ENCODE data around the gene TAS1R1.

Gene TAS1R1

GRCh38 chr1:6600410-6601048 is 45.4 kb downstream of the TAS1R1 start:
- no peak overlapping the region for H2AFZ ChIP-seq (ENCODE audit: low read depth, low read length, severe bottlenecking)
- TF ChIP-seq, protein P1, sequence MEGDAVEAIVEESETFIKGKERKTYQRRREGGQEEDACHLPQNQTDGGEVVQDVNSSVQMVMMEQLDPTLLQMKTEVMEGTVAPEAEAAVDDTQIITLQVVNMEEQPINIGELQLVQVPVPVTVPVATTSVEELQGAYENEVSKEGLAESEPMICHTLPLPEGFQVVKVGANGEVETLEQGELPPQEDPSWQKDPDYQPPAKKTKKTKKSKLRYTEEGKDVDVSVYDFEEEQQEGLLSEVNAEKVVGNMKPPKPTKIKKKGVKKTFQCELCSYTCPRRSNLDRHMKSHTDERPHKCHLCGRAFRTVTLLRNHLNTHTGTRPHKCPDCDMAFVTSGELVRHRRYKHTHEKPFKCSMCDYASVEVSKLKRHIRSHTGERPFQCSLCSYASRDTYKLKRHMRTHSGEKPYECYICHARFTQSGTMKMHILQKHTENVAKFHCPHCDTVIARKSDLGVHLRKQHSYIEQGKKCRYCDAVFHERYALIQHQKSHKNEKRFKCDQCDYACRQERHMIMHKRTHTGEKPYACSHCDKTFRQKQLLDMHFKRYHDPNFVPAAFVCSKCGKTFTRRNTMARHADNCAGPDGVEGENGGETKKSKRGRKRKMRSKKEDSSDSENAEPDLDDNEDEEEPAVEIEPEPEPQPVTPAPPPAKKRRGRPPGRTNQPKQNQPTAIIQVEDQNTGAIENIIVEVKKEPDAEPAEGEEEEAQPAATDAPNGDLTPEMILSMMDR (IDR thresholded peaks at IDR 0.05; ENCODE audit: insufficient read depth, low read length, poor library complexity, severe bottlenecking) = no peak
- no peak for TF ChIP-seq EZH2phosphoT487 (conservative IDR thresholded peaks at IDR 0.05; ENCODE audit: low read length)
- H3K27ac ChIP-seq (ENCODE audit: low read depth, low read length) = no peak overlapping the region
- H3K4me3 ChIP-seq (ENCODE audit: insufficient read depth, low read length, poor library complexity, severe bottlenecking) = peak overlapping the region; percentile 56
- no peaks in the 10 kb centered on the region for H3K9me3 ChIP-seq (ENCODE audit: insufficient read depth, low read length)
- peaks cover 10% of the 10 kb centered on the region; the same call in 1 of the 2 replicates for H3F3A ChIP-seq (ENCODE audit: insufficient read depth)
- no peaks in the 10 kb centered on the region for H3K9me2 ChIP-seq (replicated peaks; ENCODE audit: insufficient read depth, low read length)
- no peaks in the 10 kb centered on the region for H3K79me2 ChIP-seq (ENCODE audit: insufficient read depth, low read length)
- H3K36me3 ChIP-seq (ENCODE audit: low read length) = no peaks in the 10 kb centered on the region
- H3K9ac ChIP-seq (ENCODE audit: low read length) = peak overlapping the region; percentile 63
- no peaks in the 10 kb centered on the region for H3K27me3 ChIP-seq (ENCODE audit: low read length)
- no peaks in the 10 kb centered on the region for H4K20me1 ChIP-seq (ENCODE audit: low read depth, low read length)
- peak overlapping the region; percentile 80 for H3K4me2 ChIP-seq (ENCODE audit: low read depth, low read length, poor library complexity, severe bottlenecking)

DNA sequence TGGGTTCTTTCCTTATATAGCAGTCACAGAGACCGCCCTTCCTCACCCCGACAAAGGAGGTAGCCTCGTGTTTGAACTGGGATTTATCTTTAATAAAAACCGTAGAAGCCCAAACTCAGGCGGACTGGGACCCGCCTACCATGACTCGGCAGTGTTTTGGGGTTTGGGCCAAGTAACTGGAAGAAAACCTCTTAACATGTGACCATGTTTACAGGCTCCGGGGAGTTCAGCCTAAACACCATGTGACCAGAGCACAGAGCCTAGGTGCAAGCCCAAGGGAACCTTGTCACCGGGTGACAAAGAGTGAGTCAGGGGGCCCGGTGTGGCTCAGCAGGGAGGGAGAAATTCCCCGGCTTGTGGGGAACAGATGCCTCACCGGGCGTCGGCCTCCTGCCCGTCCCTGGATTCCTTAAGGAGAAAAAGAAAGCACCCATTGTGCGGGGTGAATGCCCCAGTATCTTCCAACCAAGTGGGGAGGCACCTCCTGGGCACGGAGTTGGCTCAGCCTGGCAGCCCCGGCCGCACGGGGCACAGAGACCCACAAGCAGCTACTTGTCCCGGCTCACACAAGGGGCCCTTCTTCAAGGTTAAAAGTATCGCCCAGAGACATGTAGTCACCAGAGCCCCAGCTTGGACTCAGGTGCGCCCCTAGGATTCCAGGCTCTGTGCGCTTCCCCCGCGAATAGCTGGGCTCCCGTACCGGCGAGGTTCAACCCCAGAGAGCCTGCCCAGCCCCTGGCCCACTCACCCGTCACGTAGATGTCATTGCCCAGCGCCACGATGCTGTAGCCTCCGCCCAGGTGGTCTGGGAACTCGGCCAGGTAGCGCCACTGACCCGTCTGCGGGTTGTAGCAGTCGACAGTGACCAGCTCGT is 46.2 kb downstream of the TAS1R1 start:
- TF ChIP-seq, protein P1 (IDR thresholded peaks at IDR 0.05; ENCODE audit: insufficient read depth, low read length, poor library complexity, severe bottlenecking) = peak; percentile 9
- TF ChIP-seq EZH2phosphoT487 (conservative IDR thresholded peaks at IDR 0.05; ENCODE audit: low read length) = no peak
- Histone ChIP-seq H3K9ac (ENCODE audit: low read length) (peak overlapping the region; percentile 63), H2AFZ (ENCODE audit: low read depth, low read length, severe bottlenecking) (peak overlapping the region; percentile 93)

DNA sequence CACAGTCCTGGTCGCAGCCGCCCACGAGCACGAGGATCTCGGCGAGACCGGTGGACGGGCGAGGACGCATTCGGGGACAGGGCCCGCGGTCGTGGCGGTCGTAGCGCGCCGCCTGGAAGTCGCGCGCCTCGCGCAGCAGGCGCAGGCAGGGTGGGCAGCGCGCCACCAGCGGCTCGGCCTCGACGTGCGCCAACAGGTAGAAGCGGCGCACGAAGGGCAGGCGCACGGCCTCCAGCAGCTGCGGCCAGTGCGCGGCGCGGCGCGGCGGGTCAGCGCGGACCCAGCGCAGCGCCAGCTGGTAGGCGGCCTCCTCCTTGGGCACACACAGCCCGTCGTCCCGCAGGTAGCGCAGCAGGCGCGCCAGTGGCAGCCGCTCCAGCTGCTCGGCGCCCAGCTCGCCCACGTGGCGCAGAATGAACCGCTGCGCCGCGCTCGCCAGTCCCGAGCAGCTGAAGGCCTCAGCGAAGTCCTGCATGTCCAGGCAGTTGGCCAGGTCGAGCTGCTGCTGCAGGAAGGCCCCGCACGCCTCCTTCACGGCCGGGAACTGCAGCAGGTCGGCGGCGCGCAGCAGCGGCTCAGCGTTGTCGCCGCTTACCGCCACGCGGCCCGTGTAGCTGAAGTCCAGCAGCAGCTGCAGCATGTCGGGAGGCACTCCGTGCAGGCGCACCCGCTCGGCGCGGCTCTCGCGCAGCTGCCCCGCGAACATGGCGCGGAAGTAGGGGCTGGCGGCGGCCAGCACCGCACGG is 47.0 kb downstream of the TAS1R1 start:
- peak overlapping the region; percentile 56 for H3K4me3 ChIP-seq (ENCODE audit: insufficient read depth, low read length, poor library complexity, severe bottlenecking)
- peak overlapping the region; percentile 93 for H2AFZ ChIP-seq (ENCODE audit: low read depth, low read length, severe bottlenecking)

More for the DNA sequence above, 46.2 kb downstream of the TAS1R1 start:
- Histone ChIP-seq H3K27me3 (ENCODE audit: low read length) (no peaks in the 10 kb centered on the region), H4K20me1 (ENCODE audit: low read depth, low read length) (no peaks in the 10 kb centered on the region), H3F3A (ENCODE audit: insufficient read depth) (peaks cover 10% of the 10 kb centered on the region; the same call in 1 of the 2 replicates), H3K9me2 (replicated peaks; ENCODE audit: insufficient read depth, low read length) (no peaks in the 10 kb centered on the region), H3K9me3 (ENCODE audit: insufficient read depth, low read length) (no peaks in the 10 kb centered on the region), H3K4me2 (ENCODE audit: low read depth, low read length, poor library complexity, severe bottlenecking) (peak overlapping the region; percentile 80), H3K36me3 (ENCODE audit: low read length) (no peaks in the 10 kb centered on the region), H3K79me2 (ENCODE audit: insufficient read depth, low read length) (no peaks in the 10 kb centered on the region), H3K4me3 (ENCODE audit: insufficient read depth, low read length, poor library complexity, severe bottlenecking) (peak overlapping the region; percentile 56), H3K27ac (ENCODE audit: low read depth, low read length) (no peak overlapping the region)

More for the DNA sequence above, 47.0 kb downstream of the TAS1R1 start:
- Histone ChIP-seq H3K9me2 (replicated peaks; ENCODE audit: insufficient read depth, low read length) (no peaks in the 10 kb centered on the region), H3K27ac (ENCODE audit: low read depth, low read length) (no peak overlapping the region), H3K9me3 (ENCODE audit: insufficient read depth, low read length) (no peaks in the 10 kb centered on the region), H3K79me2 (ENCODE audit: insufficient read depth, low read length) (no peaks in the 10 kb centered on the region), H3K9ac (ENCODE audit: low read length) (peak overlapping the region; percentile 63), H3K4me2 (ENCODE audit: low read depth, low read length, poor library complexity, severe bottlenecking) (peak overlapping the region; percentile 80), H3K27me3 (ENCODE audit: low read length) (no peaks in the 10 kb centered on the region), H3K36me3 (ENCODE audit: low read length) (no peaks in the 10 kb centered on the region), H4K20me1 (ENCODE audit: low read depth, low read length) (no peaks in the 10 kb centered on the region), H3F3A (ENCODE audit: insufficient read depth) (peaks cover 10% of the 10 kb centered on the region; the same call in 1 of the 2 replicates)
- TF ChIP-seq, protein P1 (IDR thresholded peaks at IDR 0.05; ENCODE audit: insufficient read depth, low read length, poor library complexity, severe bottlenecking) = no peak
- TF ChIP-seq EZH2phosphoT487 (conservative IDR thresholded peaks at IDR 0.05; ENCODE audit: low read length) = no peak
